HepG2 (cell line): Measurements from ENCODE around the gene NLRC5.

Experiments used
- CBFB ChIP-seq: sonication (generic); formaldehyde crosslinking; IDR thresholded peaks from 2 replicates; pipeline ENCODE4 v1.4.0; 2020; ENCODE audit warnings: missing genetic modification reagents
- CTCF ChIP-seq: sonication (generic); formaldehyde crosslinking; IDR thresholded peaks from 2 replicates; pipeline ENCODE4 v1.5.0; 2020; ENCODE audit warnings: mild to moderate bottlenecking, missing genetic modification reagents, moderate library complexity
- EZH2 ChIP-seq: conservative IDR thresholded peaks from 2 replicates; pipeline ENCODE4 v1.6.1; 2012; ENCODE audit warnings: mild to moderate bottlenecking, low read depth, low read length, moderate library complexity
- RAD21 ChIP-seq: fragments of 450-650 bp; formaldehyde crosslinking; IDR thresholded peaks from 2 replicates; pipeline ENCODE4 v1.5.0; 2020; ENCODE audit warnings: mild to moderate bottlenecking
- RBM22 ChIP-seq: fragments of 200-400 bp; formaldehyde crosslinking; optimal IDR thresholded peaks from 2 replicates; pipeline ENCODE3; 2017; ENCODE audit warnings: mild to moderate bottlenecking, low read length, moderate library complexity
- SMC3 ChIP-seq: IDR thresholded peaks from 2 replicates; pipeline ENCODE4 v1.6.1; 2011; ENCODE audit warnings: low read length, improper control_type of control experiment
- SOX6 ChIP-seq, 2 experiments: fragments of 450-650 bp in 1 of 2; sonication (generic) in 1 of 2; formaldehyde crosslinking in 1 of 2; IDR thresholded peaks; 2 replicates each; pipeline versions ENCODE4 v1.4.0 to v1.6.1; 2017 to 2020; ENCODE audit warnings: antibody characterized with exemption in 1 of 2, mild to moderate bottlenecking in 1 of 2, missing genetic modification reagents in 1 of 2
- SP1 ChIP-seq, 2 experiments: fragments of 450-650 bp in 1 of 2; sonication (generic) in 1 of 2; formaldehyde crosslinking in 1 of 2; IDR thresholded peaks; 2 replicates each; pipeline versions ENCODE4 v1.4.0 to v1.6.1; 2016 to 2020; ENCODE audit warnings: missing genetic modification reagents in 1 of 2
- THAP11 ChIP-seq: IDR thresholded peaks from 2 replicates; pipeline ENCODE4 v1.6.1; 2016; ENCODE audit warnings: missing biosample characterization, missing genetic modification reagents
- ZFP36 ChIP-seq: fragments of 150-350 bp; IDR thresholded peaks from 2 replicates; pipeline ENCODE4 v1.6.1; 2018; ENCODE audit warnings: borderline replicate concordance, low read length, low read depth; ENCODE audit not compliant: partially characterized antibody
- ZNF605 ChIP-seq: sonication (generic); formaldehyde crosslinking; IDR thresholded peaks from 2 replicates; pipeline ENCODE4 v1.8.0; 2022; ENCODE audit warnings: mild to moderate bottlenecking, missing genetic modification reagents
- ZNF768 ChIP-seq: sonication (generic); formaldehyde crosslinking; IDR thresholded peaks from 2 replicates; pipeline ENCODE4 v1.4.0; 2020; ENCODE audit warnings: missing genetic modification reagents
- TF ChIP-seq, protein P1 (sequence below): sonication (generic); formaldehyde crosslinking; IDR thresholded peaks from 2 replicates; pipeline ENCODE4 v1.9.0; 2021; ENCODE audit warnings: missing genetic modification reagents, borderline replicate concordance
- TF ChIP-seq, protein P2 (sequence below): IDR thresholded peaks from 2 replicates; pipeline ENCODE4 v1.6.1; 2016

DNA sequence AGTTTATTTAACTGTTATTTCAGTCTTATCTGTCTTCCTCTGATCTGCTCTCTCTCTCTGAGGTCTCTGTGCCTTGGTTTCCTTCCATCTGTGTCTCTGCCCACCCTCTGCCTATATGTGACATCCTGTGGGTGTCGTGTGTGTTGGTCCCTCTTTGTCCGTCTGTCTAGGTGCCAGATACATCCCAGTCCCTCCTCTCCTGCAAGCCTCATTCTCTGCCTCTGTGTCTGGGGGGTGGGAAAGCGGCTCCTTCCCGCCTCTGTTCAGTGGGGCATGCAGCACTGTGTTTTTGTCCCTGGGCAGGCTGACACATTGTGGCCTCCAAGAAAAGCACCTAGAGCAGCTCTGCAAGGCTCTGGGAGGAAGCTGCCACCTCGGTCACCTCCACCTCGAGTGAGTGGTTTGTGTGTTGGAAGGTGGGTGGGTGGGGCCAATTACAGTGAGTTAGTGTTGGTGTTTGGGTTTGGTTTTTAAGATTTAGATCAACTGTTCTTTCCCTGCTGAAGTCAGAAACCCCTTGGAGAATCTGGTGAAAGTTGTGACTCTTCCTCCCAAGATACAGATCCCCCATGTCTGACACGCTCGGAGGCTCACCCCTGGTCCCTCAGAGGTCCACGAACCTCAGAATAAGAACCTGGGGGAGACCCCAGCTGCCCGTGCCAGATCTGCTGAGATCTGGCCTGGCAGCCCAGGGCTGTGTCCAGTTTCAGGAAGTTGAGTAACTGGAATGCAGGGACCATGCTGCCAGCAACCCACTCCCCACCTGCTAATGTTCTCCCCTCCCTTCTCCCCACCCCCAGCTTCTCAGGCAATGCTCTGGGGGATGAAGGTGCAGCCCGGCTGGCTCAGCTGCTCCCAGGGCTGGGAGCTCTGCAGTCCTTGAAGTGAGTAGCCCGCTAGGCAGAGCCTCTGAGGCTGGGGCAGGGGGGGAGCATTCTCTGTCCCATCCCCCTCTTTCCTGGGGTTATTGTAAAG, 52.1 kb downstream of the NLRC5 start:
- TF ChIP-seq RAD21 (CRISPR knock-in tag) (no peak), ZNF605 (CRISPR knock-in tag) (no peak), CTCF (CRISPR knock-in tag) (no peak), ZNF768 (no peak), THAP11 (CRISPR knock-in tag) (no peak), EZH2 (no peak), CBFB (CRISPR knock-in tag) (no peak), SMC3 (no peak), ZFP36 (no peak), RBM22 (no peak), SOX6 (IDR thresholded peaks at IDR 0.05) (no peak), SOX6 (CRISPR knock-in tag; IDR thresholded peaks at IDR 0.05) (no peak), SP1 (IDR thresholded peaks at IDR 0.05) (no peak), SP1 (CRISPR knock-in tag; IDR thresholded peaks at IDR 0.05) (no peak)
- TF ChIP-seq, protein P1, sequence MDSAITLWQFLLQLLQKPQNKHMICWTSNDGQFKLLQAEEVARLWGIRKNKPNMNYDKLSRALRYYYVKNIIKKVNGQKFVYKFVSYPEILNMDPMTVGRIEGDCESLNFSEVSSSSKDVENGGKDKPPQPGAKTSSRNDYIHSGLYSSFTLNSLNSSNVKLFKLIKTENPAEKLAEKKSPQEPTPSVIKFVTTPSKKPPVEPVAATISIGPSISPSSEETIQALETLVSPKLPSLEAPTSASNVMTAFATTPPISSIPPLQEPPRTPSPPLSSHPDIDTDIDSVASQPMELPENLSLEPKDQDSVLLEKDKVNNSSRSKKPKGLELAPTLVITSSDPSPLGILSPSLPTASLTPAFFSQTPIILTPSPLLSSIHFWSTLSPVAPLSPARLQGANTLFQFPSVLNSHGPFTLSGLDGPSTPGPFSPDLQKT (CRISPR knock-in tag) = no peak
- TF ChIP-seq, protein P2, sequence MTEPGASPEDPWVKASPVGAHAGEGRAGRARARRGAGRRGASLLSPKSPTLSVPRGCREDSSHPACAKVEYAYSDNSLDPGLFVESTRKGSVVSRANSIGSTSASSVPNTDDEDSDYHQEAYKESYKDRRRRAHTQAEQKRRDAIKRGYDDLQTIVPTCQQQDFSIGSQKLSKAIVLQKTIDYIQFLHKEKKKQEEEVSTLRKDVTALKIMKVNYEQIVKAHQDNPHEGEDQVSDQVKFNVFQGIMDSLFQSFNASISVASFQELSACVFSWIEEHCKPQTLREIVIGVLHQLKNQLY (CRISPR knock-in tag) = no peak
